GM18520 (cell line): ENCODE measurements around the gene ZC3H12A.
A peak's percentile ranks its signal among the peaks of the same experiment; 100 is the strongest.

Experiments used
- ATAC-seq: cut with Tn5 transposase; IDR thresholded peaks from one replicate; pipeline ENCODE4 v1.9.1; 2021; ENCODE audit not compliant: unreplicated experiment

Gene ZC3H12A

GRCh38 chr1:37453647-37454046, 20.7 kb upstream of the ZC3H12A start:
- no peak for ATAC-seq

- no peak for ATAC-seq
Observed at GRCh38 chr1:37455516-37455915, 18.9 kb upstream of the ZC3H12A start.

GRCh38 chr1:37456614-37457013, 17.8 kb upstream of the ZC3H12A start:
- ATAC-seq: no peak

GRCh38 chr1:37458551-37458950, 15.8 kb upstream of the ZC3H12A start:
- no peak for ATAC-seq

GRCh38 chr1:37461698-37462436, 12.5 kb upstream of the ZC3H12A start:
- no peak for ATAC-seq

- no peak for ATAC-seq
Observed at GRCh38 chr1:37464443-37464842, 9.9 kb upstream of the ZC3H12A start.

GRCh38 chr1:37465593-37466517, 8.5 kb upstream of the ZC3H12A start:
- no peak for ATAC-seq

- no peak for ATAC-seq
Observed at GRCh38 chr1:37468037-37468436, 6.3 kb upstream of the ZC3H12A start.

GRCh38 chr1:37469386-37469785, 5.0 kb upstream of the ZC3H12A start:
- ATAC-seq: no peak

- no peak for ATAC-seq
Observed at GRCh38 chr1:37471345-37472231, 2.8 kb upstream of the ZC3H12A start.

- no peak for ATAC-seq
Observed at GRCh38 chr1:37472281-37472680, 2.1 kb upstream of the ZC3H12A start.

GRCh38 chr1:37472994-37473393, 1.4 kb upstream of the ZC3H12A start:
- no peak for ATAC-seq

- no peak for ATAC-seq
Observed at GRCh38 chr1:37473431-37474045, 842 bp upstream of the ZC3H12A start.

GRCh38 chr1:37474697-37475379, 458 bp downstream of the ZC3H12A start:
- ATAC-seq: no peak

- no peak for ATAC-seq
Observed at GRCh38 chr1:37475380-37476086, 1.2 kb downstream of the ZC3H12A start.

GRCh38 chr1:37476087-37476452, 1.7 kb downstream of the ZC3H12A start:
- no peak for ATAC-seq

GRCh38 chr1:37476460-37477197, 2.2 kb downstream of the ZC3H12A start:
- ATAC-seq: no peak

GRCh38 chr1:37477198-37477931, 3.0 kb downstream of the ZC3H12A start:
- ATAC-seq: peak; percentile 35
